ENCODE data around the gene ATG2A. TPM values are rescaled to one million over a fixed set of nuclear protein-coding genes. Genes with fewer than 3 reads are reported as not detected.

The ATG2A gene
- total RNA-seq, 4 donors from 2014 or later, result 19.9 to 28.7 (median 26.1) TPM

- WGBS, result 35% methylated on average over 17 of the region's 20 CpGs
- DNase-seq (ENCODE audit: extremely low spot score), result no peak
- peak overlapping the region; percentile 13 to 42 (median 22) for H3K4me3 ChIP-seq
- TF ChIP-seq CTCF (IDR thresholded peaks at IDR 0.05) (no peak), POLR2A (IDR thresholded peaks at IDR 0.05; ENCODE audit: low read depth) (no peak), POLR2AphosphoS5 (IDR thresholded peaks at IDR 0.05) (peak in 1 of 2 donors; percentile 48), EP300 (IDR thresholded peaks at IDR 0.05) (no peak)
- H3K27ac ChIP-seq (replicated peaks in 1 of 4), result peak overlapping the region; percentile 93 to 98 (median 94)
- intact Hi-C loops (cut with DNase I), result no loop called here
- H3K9me3 ChIP-seq, result no peaks in the 10 kb centered on the region
- peaks cover 12 to 56% (median 35%) of the 10 kb centered on the region in 4 donors for H3K36me3 ChIP-seq
- peaks cover 97 to 100% (median 100%) of the 10 kb centered on the region in 4 donors for H3K4me1 ChIP-seq
- H3K27me3 ChIP-seq, result no peaks in the 10 kb centered on the region
Observed at GRCh38 chr11:64870893-64871466, 46.0 kb downstream of the ATG2A start.

GRCh38 chr11:64870176-64870892 is 46.7 kb downstream of the ATG2A start:
- Histone ChIP-seq H3K4me1 (peaks cover 97 to 100% (median 99%) of the 10 kb centered on the region in 4 donors), H3K27ac (replicated peaks in 1 of 4) (peak overlapping the region; percentile 93 to 98 (median 94)), H3K36me3 (peaks cover 12 to 53% (median 35%) of the 10 kb centered on the region in 4 donors), H3K27me3 (no peaks in the 10 kb centered on the region), H3K9me3 (no peaks in the 10 kb centered on the region), H3K4me3 (peak overlapping the region; percentile 13 to 42 (median 22))
- TF ChIP-seq POLR2AphosphoS5 (IDR thresholded peaks at IDR 0.05), result peak in 1 of 2 donors; percentile 33
- TF ChIP-seq CTCF (IDR thresholded peaks at IDR 0.05), result no peak
- no peak for DNase-seq (ENCODE audit: extremely low spot score)
- 36% methylated on average over 7 of the region's 19 CpGs for WGBS
- intact Hi-C loops (cut with DNase I), result no loop called here

GRCh38 chr11:64869571-64870175 is 47.3 kb downstream of the ATG2A start:
- WGBS, result 0% methylated on average over 1 of the region's 9 CpGs
- no peaks in the 10 kb centered on the region for H3K27me3 ChIP-seq
- peaks cover 97 to 100% (median 99%) of the 10 kb centered on the region in 4 donors for H3K4me1 ChIP-seq
- H3K36me3 ChIP-seq, result peaks cover 12 to 46% (median 35%) of the 10 kb centered on the region in 4 donors
- intact Hi-C loops (cut with DNase I), result no loop called here
- peak in 2 of 3 experiments; percentile 17 to 37 for TF ChIP-seq CTCF (IDR thresholded peaks at IDR 0.05)
- TF ChIP-seq POLR2A (IDR thresholded peaks at IDR 0.05; ENCODE audit: low read depth), result no peak
- TF ChIP-seq POLR2AphosphoS5 (IDR thresholded peaks at IDR 0.05), result no peak
- H3K9me3 ChIP-seq, result no peaks in the 10 kb centered on the region
- no peak for DNase-seq (ENCODE audit: extremely low spot score)
- H3K4me3 ChIP-seq, result peak overlapping the region in 3 of 4 donors; percentile 13 to 42 (median 29)
- H3K27ac ChIP-seq (replicated peaks in 1 of 4), result peak overlapping the region; percentile 93 to 98 (median 94)

- H3K4me3 ChIP-seq, result peak overlapping the region; percentile 10 to 42 (median 21)
- no peak for DNase-seq (ENCODE audit: extremely low spot score)
- no peaks in the 10 kb centered on the region for H3K27me3 ChIP-seq
- peaks cover 98 to 100% (median 100%) of the 10 kb centered on the region in 4 donors for H3K4me1 ChIP-seq
- peak overlapping the region; percentile 93 to 98 (median 94) for H3K27ac ChIP-seq (replicated peaks in 1 of 4)
- TF ChIP-seq EP300 (IDR thresholded peaks at IDR 0.05) (no peak), POLR2A (IDR thresholded peaks at IDR 0.05; ENCODE audit: low read depth) (no peak), POLR2AphosphoS5 (IDR thresholded peaks at IDR 0.05) (peak; percentile 50 to 57), CTCF (IDR thresholded peaks at IDR 0.05) (no peak)
- H3K36me3 ChIP-seq, result peaks cover 12 to 41% (median 31%) of the 10 kb centered on the region in 4 donors
- WGBS, result 33% methylated on average over 11 of the region's 21 CpGs
- intact Hi-C loops (cut with DNase I), result no loop called here
- H3K9me3 ChIP-seq, result no peaks in the 10 kb centered on the region
Observed at GRCh38 chr11:64868904-64869570, 48.0 kb downstream of the ATG2A start.

Data from esophagus muscularis mucosa (tissue), 4 donors.